GM12891 (cell line): ENCODE results near the gene VWF.

Source experiments
- POLR2A ChIP-seq: IDR thresholded peaks from 2 replicates; pipeline ENCODE4 v1.6.1; 2011; ENCODE audit warnings: low read depth, low read length, control low read depth
- POLR2AphosphoS5 ChIP-seq: IDR thresholded peaks from 2 replicates; pipeline ENCODE4 v1.6.1; 2011; ENCODE audit warnings: low read depth, low read length, control low read depth
- POU2F2 ChIP-seq: IDR thresholded peaks from 2 replicates; pipeline ENCODE4 v1.6.1; 2011; ENCODE audit warnings: low read depth, mild to moderate bottlenecking, control low read depth, low read length, moderate library complexity
- SPI1 ChIP-seq: IDR thresholded peaks from 2 replicates; pipeline ENCODE4 v1.6.1; 2011; ENCODE audit warnings: low read depth, low read length, control low read depth
- TAF1 ChIP-seq: IDR thresholded peaks from 2 replicates; pipeline ENCODE4 v1.6.1; 2011; ENCODE audit warnings: low read depth, low read length, control low read depth

DNA sequence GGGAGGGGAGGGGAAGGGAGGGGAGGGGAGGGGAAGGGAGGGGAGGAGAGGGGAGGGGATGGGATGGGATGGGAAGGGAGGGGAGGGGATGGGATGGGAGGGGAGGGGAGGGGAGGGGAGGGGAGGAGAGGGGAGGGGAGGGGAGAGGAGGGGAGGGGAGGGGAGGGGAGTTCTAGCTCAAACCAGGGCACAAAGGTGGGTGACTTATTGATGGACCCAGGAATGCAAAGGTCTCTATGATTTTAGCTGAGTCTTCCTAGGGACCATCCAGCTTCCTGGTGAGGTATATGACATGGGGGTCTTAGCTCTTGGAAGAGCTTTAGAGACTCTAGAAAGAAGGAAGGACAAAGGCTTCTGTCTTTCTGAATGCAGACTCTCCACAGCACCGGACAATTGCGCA lies 221.7 kb downstream of the VWF start:
- TF ChIP-seq POLR2AphosphoS5, result no peak
- TF ChIP-seq TAF1, result no peak
- TF ChIP-seq POLR2A, result no peak
- TF ChIP-seq SPI1, result no peak
- TF ChIP-seq POU2F2, result no peak
